HG03025 (cell line): ENCODE results near the gene GYS2.
"Not testable (repeated sequence)": the region's sequence is repeated elsewhere in the genome, so short reads cannot be mapped to it uniquely, and the experiment has no call there.

ENCODE experiments used
- ATAC-seq: cut with Tn5 transposase; IDR thresholded peaks from one replicate; pipeline ENCODE4 v1.9.1; 2021; ENCODE audit warnings: mild to moderate bottlenecking, moderate library complexity; ENCODE audit not compliant: unreplicated experiment, low FRiP score

The GYS2 gene

DNA sequence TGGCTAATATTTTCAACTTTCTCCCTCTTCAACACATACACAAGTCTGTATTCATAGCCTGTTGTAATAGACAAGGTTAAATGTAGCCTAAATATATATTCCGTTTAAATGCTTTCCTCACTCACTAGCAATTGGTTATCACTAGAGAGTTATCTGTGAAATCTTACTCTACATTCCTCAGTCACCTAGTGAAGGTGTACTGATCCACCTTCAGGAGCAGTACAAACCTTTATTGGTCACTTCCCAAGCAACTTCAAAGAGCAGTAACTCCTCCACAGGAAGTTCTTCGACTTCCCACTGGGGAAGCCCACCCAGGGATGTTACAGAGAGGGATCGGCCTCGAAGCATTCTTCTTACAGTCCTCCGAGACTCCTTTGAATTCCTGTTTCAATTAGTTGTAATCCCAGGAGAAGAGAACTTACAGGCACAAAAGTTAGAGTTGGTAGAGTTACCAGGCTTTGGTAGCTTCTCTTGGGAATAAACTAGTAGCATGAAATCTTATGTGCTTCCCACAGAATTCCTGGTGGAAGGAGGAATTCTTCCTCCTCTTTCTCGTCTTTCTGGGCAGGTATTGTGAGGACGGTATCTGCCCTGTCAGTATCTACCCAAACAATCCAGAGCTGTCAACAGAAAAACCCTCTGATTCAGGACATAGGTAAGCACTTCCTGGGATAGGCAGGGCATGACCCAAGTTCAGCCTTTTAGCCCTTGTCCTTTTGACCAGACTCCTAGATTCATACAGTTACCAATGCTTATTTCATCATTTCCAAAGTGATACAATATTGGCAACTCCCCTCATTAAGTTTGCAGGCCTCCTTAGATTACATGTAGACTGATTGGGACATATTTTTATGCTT lies at the start of gene GYS2:
TSS of gene GYS2 (minus strand) at position 603 of the 857 bp plus-strand sequence. CDS start at position 348, 255 bp downstream.
- no peak for ATAC-seq

- ATAC-seq: no peak
These were observed 47.2 kb upstream of the GYS2 start for GRCh38 chr12:21651821-21652220.

DNA sequence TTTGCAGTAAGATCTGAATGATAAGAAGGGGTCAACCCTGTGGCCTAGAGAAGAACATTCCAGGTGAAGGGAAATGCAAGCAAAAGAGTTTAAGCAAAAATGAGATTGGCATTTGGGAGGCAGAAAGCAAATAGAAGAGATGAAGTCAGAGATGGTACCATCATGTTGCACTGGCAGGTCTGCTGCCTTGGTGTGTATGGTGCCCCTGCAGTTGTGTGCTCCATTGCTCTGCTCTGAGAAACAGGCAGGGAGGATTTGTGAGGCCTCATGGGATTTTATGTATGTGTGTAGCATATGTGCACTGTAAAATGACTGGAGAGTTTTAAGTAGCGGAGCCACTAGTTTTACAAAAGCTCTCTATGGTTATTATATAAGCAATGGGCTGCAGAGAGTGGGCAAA lies 46.4 kb upstream of the GYS2 start:
- no peak for ATAC-seq

- no peak for ATAC-seq
These were observed 44.4 kb upstream of the GYS2 start for GRCh38 chr12:21649034-21649433.

GRCh38 chr12:21648378-21648777 lies 43.7 kb upstream of the GYS2 start:
- no peak for ATAC-seq

GRCh38 chr12:21647179-21647578 lies 42.5 kb upstream of the GYS2 start:
- no peak for ATAC-seq

- ATAC-seq: not testable (repeated sequence)
These were observed 40.4 kb upstream of the GYS2 start for GRCh38 chr12:21645041-21645500.

GRCh38 chr12:21644516-21644915 lies 39.9 kb upstream of the GYS2 start:
- no peak for ATAC-seq

GRCh38 chr12:21643758-21644157 lies 39.1 kb upstream of the GYS2 start:
- no peak for ATAC-seq

GRCh38 chr12:21642707-21643389 lies 38.2 kb upstream of the GYS2 start:
- ATAC-seq: peak; percentile 53

DNA sequence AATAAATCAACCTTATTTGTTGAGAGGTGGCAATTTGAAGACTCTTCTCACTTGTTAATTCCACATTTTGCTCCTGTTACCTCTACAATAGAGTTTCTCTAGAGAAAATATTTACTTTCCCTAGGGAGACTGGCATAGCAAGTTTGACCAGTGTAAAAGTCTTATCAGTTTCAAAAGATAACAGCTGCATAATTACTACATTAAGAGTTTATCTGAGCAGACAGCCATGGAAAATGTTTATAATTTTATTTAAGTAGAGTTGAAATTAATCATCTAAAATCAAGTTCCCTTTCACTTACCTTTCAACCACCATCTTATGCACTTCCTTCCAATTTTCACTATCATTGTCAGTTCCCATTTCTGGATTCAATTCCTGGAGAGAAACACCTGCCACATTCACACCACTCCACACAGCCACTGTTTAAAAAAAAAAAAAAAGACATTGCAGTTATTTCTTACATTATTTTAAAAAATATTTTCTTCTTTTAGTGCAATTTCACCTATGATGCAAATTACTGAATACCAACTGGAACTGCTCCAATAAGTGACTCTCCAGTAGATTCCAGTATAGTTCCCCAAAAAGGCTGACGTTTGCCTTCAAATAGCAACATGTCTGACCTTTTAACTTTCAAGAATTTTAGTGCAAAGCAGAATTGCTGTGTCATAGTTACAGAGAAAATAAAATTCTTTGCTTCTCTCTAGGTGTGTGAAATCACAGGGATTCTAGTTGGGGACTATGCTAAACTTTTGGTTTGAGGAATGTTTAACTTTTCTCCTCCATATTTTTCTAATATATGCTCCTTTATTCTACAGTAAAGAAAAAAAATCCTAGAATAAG lies 33.6 kb upstream of the GYS2 start:
- ATAC-seq: no peak

DNA sequence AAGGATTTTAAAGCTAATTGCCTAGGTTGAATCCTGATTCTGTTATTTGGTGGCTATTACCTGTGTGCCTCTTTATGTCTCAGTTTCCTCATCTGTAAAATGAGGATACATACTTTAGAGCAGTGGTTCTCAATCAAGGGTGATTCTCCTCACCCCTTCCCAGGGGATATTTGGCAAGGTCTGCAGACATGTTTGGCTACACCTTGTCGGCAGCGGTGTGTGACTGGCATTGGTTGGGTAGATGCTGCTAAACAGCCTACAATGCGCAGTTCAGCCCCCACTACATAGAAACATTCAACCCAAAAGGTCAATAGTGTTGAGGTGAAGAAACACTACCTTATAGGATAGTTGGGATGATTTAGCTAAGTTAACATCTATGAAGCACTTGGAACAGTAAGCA lies 29.6 kb upstream of the GYS2 start:
- no peak for ATAC-seq

DNA sequence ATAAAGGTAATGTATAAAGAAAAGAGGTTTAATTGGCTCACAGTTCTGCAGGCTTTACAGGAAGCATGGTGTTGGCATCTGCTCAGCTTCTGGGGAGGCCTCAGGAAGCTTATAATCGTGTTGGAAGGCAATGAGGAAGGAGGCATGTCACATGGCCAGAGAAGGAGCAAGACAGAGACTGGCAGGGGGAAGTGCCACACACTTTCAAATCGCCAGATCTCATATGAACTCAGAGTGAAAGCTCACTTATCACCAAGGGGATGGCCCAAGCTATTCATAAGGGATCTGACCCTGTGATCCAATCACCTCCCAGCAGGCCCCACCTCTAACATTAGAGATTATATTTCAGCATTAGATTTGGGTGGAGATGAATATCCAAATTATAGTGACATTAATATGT lies 26.7 kb upstream of the GYS2 start:
- no peak for ATAC-seq

GRCh38 chr12:21627924-21628323 lies 23.3 kb upstream of the GYS2 start:
- ATAC-seq: no peak

DNA sequence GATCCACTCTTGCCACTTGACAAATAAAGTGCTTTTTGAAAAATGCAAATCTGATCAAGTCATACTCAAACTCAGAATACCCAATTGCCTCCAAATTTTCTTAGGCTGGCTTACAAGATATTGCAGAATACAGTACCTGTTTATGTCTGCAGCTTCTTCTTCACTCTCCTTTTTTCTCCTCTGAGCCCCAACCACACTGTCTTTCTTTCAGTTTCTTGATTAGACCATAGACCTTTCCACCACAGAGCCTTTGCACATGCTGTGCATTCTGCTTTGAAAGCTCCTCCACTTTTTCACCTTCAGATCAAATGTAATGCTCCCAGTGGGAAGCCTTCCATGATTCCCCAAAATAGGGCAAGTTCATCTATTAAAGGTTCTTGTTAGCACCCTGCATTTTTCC lies 13.9 kb upstream of the GYS2 start:
- ATAC-seq: no peak

DNA sequence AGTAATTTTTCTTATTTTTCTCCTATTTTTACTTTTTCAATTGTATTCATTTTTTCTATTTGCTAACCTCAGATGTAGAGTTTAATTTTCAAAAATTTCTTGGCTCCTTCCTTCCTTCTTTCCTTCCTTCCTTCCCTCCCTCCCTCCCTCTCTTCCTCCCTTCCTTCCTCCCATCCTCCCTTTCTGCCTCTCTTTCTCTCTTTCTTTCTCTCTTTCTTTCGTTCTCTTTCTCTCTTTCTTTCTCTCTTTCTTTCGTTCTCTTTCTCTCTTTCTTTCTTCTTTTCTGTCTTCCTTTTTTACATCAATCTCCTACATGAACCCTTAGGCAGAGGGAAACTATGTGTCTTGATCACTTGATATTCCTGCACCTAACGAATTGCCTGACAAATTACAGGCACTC lies 12.4 kb upstream of the GYS2 start:
- no peak for ATAC-seq

- ATAC-seq: no peak
These were observed 10.8 kb upstream of the GYS2 start for GRCh38 chr12:21615431-21615830.

- ATAC-seq: no peak
These were observed 9.9 kb upstream of the GYS2 start for GRCh38 chr12:21614506-21614905.

- ATAC-seq: no peak
These were observed 9.3 kb upstream of the GYS2 start for GRCh38 chr12:21613931-21614330.

DNA sequence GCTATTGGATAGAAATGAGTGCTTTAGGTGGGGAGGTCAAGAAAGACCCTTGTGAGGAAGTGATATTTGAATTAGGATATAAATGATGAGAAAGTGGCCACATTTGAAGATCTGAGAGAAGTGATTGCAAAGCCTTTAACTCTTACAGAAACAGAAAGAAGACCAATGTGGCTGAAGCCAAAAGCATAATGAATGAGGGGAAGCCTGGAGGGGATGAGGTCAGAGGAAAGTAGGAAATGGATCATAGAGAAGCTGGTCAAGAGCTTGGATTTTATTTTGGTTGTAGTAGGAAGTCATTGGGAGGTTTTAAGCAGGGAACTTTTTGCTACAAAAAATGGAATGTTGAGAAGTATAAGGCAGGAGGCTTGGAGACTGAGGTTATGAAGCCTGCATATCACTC lies 3.5 kb upstream of the GYS2 start:
- no peak for ATAC-seq

- no peak for ATAC-seq
These were observed 3.1 kb upstream of the GYS2 start for GRCh38 chr12:21607701-21608100.
